Loucy (cell line): ENCODE measurements around the gene FOXA2.

Experiments used
- H2AFZ ChIP-seq: fragments of 200-600 bp; sonication (generic); 2 replicates; pipeline ENCODE4 v1.6.0; 2016; ENCODE audit warnings: antibody characterized with exemption, mild to moderate bottlenecking, low read length, moderate library complexity
- H3F3A ChIP-seq: fragments of 200-600 bp; 2 replicates; pipeline ENCODE4 v1.6.0; 2016; ENCODE audit warnings: antibody characterized with exemption, low read depth, mild to moderate bottlenecking
- H3K27me3 ChIP-seq: fragments of 200-600 bp; sonication (generic); 2 replicates; pipeline ENCODE4 v1.6.1; 2014; ENCODE audit warnings: low read length, mild to moderate bottlenecking; ENCODE audit not compliant: insufficient read depth, poor library complexity, severe bottlenecking
- H3K36me3 ChIP-seq: fragments of 200-600 bp; sonication (generic); 2 replicates; pipeline ENCODE4 v1.6.1; 2016; ENCODE audit warnings: low read length; ENCODE audit not compliant: insufficient read depth
- H3K4me1 ChIP-seq: fragments of 200-600 bp; sonication (generic); 2 replicates; pipeline ENCODE4 v1.5.1; 2014; ENCODE audit warnings: low read length, mild to moderate bottlenecking; ENCODE audit not compliant: insufficient read depth, poor library complexity, severe bottlenecking
- H3K4me2 ChIP-seq: fragments of 200-600 bp; sonication (generic); 2 replicates; pipeline ENCODE4 v1.6.0; 2014; ENCODE audit warnings: antibody characterized with exemption, low read length, low read depth, mild to moderate bottlenecking; ENCODE audit not compliant: poor library complexity, severe bottlenecking
- H3K4me3 ChIP-seq: fragments of 200-600 bp; sonication (generic); 2 replicates; pipeline ENCODE4 v1.5.1; 2014; ENCODE audit warnings: low read length, mild to moderate bottlenecking, mixed read lengths; ENCODE audit not compliant: poor library complexity, severe bottlenecking
- H3K79me2 ChIP-seq: fragments of 200-600 bp; sonication (generic); 2 replicates; pipeline ENCODE4 v1.6.1; 2014; ENCODE audit warnings: low read length; ENCODE audit not compliant: insufficient read depth
- H3K9ac ChIP-seq: fragments of 200-600 bp; sonication (generic); 2 replicates; pipeline ENCODE4 v1.6.0; 2014; ENCODE audit warnings: mild to moderate bottlenecking, low read depth, low read length, moderate library complexity; ENCODE audit not compliant: poor library complexity, severe bottlenecking
- H3K9me2 ChIP-seq: fragments of 200-600 bp; sonication (generic); replicated peaks from 2 replicates; pipeline ENCODE4 v1.6.1; 2016; ENCODE audit warnings: low read depth, low read length, mixed read lengths
- H3K9me3 ChIP-seq: fragments of 200-600 bp; sonication (generic); 2 replicates; pipeline ENCODE4 v1.6.1; 2014; ENCODE audit warnings: mild to moderate bottlenecking, antibody characterized with exemption, low read length, low read depth; ENCODE audit not compliant: insufficient read depth
- H4K20me1 ChIP-seq: fragments of 200-600 bp; sonication (generic); 2 replicates; pipeline ENCODE4 v1.6.0; 2014; ENCODE audit warnings: antibody characterized with exemption, low read length, mild to moderate bottlenecking; ENCODE audit not compliant: insufficient read depth, poor library complexity, severe bottlenecking
- CTCF ChIP-seq: fragments of 200-600 bp; sonication (generic); conservative IDR thresholded peaks from 2 replicates; pipeline ENCODE4 v1.5.1; 2014; ENCODE audit warnings: mild to moderate bottlenecking, antibody characterized with exemption, low read length
- EZH2phosphoT487 ChIP-seq: fragments of 200-600 bp; IDR thresholded peaks from 2 replicates; pipeline ENCODE4 v1.6.1; 2018; ENCODE audit warnings: antibody characterized with exemption, mild to moderate bottlenecking, moderate library complexity, borderline replicate concordance

Gene FOXA2

DNA sequence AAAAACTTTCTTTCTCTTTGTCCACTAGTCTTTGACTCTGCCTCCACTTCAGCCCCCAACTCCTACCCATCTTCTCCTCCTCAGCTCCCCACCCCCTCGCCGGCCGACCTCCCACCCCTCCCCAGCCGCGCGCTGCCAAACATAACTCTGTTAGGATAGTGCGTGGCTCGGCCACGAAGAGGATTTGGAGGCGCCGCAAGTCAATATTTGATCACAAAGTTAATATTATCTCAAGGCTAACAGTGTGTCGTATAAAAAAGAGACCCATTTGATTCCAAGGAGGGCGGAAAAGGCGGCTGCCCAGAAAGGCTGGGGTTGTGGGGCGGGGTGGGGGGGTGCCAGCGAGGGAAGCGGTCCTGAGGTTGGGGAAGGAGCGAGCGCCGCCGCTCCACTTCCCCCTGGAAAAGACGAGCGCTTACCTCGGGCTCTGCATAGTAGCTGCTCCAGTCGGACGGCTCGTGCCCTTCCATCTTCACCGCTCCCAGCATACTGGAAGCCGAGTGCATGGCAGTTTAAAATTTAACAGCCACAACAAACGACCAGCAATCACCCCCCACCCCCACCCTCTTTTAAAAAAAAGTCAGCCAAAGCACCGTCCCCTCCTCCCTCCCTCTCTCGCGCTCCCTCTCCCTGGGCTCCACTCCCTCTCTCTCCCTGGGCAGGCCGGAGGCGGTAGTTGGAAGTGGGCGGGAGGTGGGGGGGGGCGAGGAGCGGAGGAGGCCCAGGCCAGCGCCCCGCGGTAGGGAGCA lies 425 bp downstream of the FOXA2 start:
- Histone ChIP-seq H3K79me2 (no peaks in the 10 kb centered on the region), H3K9me3 (no peaks in the 10 kb centered on the region), H4K20me1 (no peaks in the 10 kb centered on the region), H3K4me2 (no peak overlapping the region), H3K9ac (no peak overlapping the region), H2AFZ (no peak overlapping the region), H3K4me3 (no peak overlapping the region), H3K27me3 (no peaks in the 10 kb centered on the region), H3K9me2 (no peaks in the 10 kb centered on the region), H3K4me1 (no peaks in the 10 kb centered on the region), H3F3A (no peaks in the 10 kb centered on the region), H3K36me3 (no peaks in the 10 kb centered on the region)
- TF ChIP-seq CTCF (no peak), EZH2phosphoT487 (no peak)

- no peak overlapping the region for H3K9ac ChIP-seq
- TF ChIP-seq EZH2phosphoT487 = no peak
- TF ChIP-seq CTCF = no peak
- no peaks in the 10 kb centered on the region for H3K79me2 ChIP-seq
- H3K4me2 ChIP-seq = no peak overlapping the region
- no peaks in the 10 kb centered on the region for H3F3A ChIP-seq
- H2AFZ ChIP-seq = no peak overlapping the region
- H3K27me3 ChIP-seq = no peaks in the 10 kb centered on the region
- H3K4me1 ChIP-seq = no peaks in the 10 kb centered on the region
- H3K9me3 ChIP-seq = no peaks in the 10 kb centered on the region
- H4K20me1 ChIP-seq = no peaks in the 10 kb centered on the region
- no peaks in the 10 kb centered on the region for H3K9me2 ChIP-seq
- H3K4me3 ChIP-seq = no peak overlapping the region
- no peaks in the 10 kb centered on the region for H3K36me3 ChIP-seq
These were observed 1.2 kb downstream of the FOXA2 start for GRCh38 chr20:22582964-22583772.

GRCh38 chr20:22582386-22582963 lies 1.9 kb downstream of the FOXA2 start:
- Histone ChIP-seq H3K9ac (no peak overlapping the region), H3F3A (no peaks in the 10 kb centered on the region), H4K20me1 (no peaks in the 10 kb centered on the region), H3K4me2 (no peak overlapping the region), H3K9me3 (no peaks in the 10 kb centered on the region), H3K27me3 (no peaks in the 10 kb centered on the region), H3K79me2 (no peaks in the 10 kb centered on the region), H3K9me2 (no peaks in the 10 kb centered on the region), H3K4me1 (no peaks in the 10 kb centered on the region), H2AFZ (no peak overlapping the region), H3K36me3 (no peaks in the 10 kb centered on the region), H3K4me3 (no peak overlapping the region)
- TF ChIP-seq EZH2phosphoT487 = no peak
- no peak for TF ChIP-seq CTCF
